Measurements from ENCODE around the gene LGALS4. TPM values are rescaled to one million over a fixed set of nuclear protein-coding genes. Genes with fewer than 3 reads are reported as not detected.
"Not testable (repeated sequence)": the region's sequence is repeated elsewhere in the genome, so short reads cannot be mapped to it uniquely, and the experiment has no call there.

The LGALS4 gene
- total and polyA plus RNA-seq, 2 experiments from 2014 or later, result 0.87 TPM; not detected in 1

GRCh38 chr19:38815059-38816001 lies 2.6 kb upstream of the LGALS4 start:
- no peak overlapping the region for H3K27ac ChIP-seq (ENCODE audit: low read depth)
- peaks cover 1% of the 10 kb centered on the region; the same call in 1 of the 3 replicates for H3K9me3 Mint-ChIP-seq

GRCh38 chr19:38813932-38814331 lies 1.2 kb upstream of the LGALS4 start:
- not testable (repeated sequence) for H3K9me2 ChIP-seq (ENCODE audit: insufficient read depth); H3F3A ChIP-seq (replicated peaks; ENCODE audit: low read depth); H4K20me1 ChIP-seq (replicated peaks; ENCODE audit: insufficient read depth); H3K27me3 ChIP-seq (ENCODE audit: insufficient read depth); H2AFZ ChIP-seq; H3K36me3 ChIP-seq (ENCODE audit: insufficient read depth); H3K27ac ChIP-seq (ENCODE audit: low read depth); H3K79me2 ChIP-seq (replicated peaks; ENCODE audit: insufficient read depth); H3K4me3 Mint-ChIP-seq; H3K9me3 Mint-ChIP-seq; H3K4me3 ChIP-seq; H3K4me1 Mint-ChIP-seq; DNase-seq (ENCODE audit: low spot score); H3K4me1 ChIP-seq (ENCODE audit: insufficient read depth); H3K4me2 ChIP-seq; ATAC-seq; H3K27ac Mint-ChIP-seq
- H3K36me3 Mint-ChIP-seq (ENCODE audit: low read depth), result peaks cover 23% of the 10 kb centered on the region
- peaks cover 11% of the 10 kb centered on the region for H3K27me3 Mint-ChIP-seq (ENCODE audit: insufficient read depth, low read depth, poor library complexity)

More at GRCh38 chr19:38815059-38816001, 2.6 kb upstream of the LGALS4 start:
- H3K9me2 ChIP-seq (ENCODE audit: insufficient read depth), result no peaks in the 10 kb centered on the region
- H4K20me1 ChIP-seq (replicated peaks; ENCODE audit: insufficient read depth), result no peaks in the 10 kb centered on the region; the same call in 1 of the 2 replicates
- no peaks in the 10 kb centered on the region for H3K27me3 ChIP-seq (ENCODE audit: insufficient read depth)
- H3K4me3 Mint-ChIP-seq, result no peak overlapping the region
- H3K4me1 Mint-ChIP-seq, result peaks cover 4% of the 10 kb centered on the region; the same call in 2 of the 3 replicates
- no peak overlapping the region for H2AFZ ChIP-seq
- TF ChIP-seq REST (IDR thresholded peaks at IDR 0.05; ENCODE audit: unreplicated experiment) (no peak), JUNB (IDR thresholded peaks at IDR 0.05; ENCODE audit: unreplicated experiment) (no peak), STAT1 (IDR thresholded peaks at IDR 0.05; ENCODE audit: unreplicated experiment) (no peak), EZH2phosphoT487 (IDR thresholded peaks at IDR 0.05; ENCODE audit: unreplicated experiment) (no peak), CREB1 (CRISPR knock-in tag; IDR thresholded peaks at IDR 0.05; ENCODE audit: low read depth) (no peak), ZNF114 (CRISPR knock-in tag; IDR thresholded peaks at IDR 0.05) (no peak), CTCF (conservative IDR thresholded peaks at IDR 0.05; ENCODE audit: low read depth in 2 of 2) (no peak), POLR2AphosphoS5 (IDR thresholded peaks at IDR 0.05; ENCODE audit: low read depth) (no peak)
- H3K4me1 ChIP-seq (ENCODE audit: insufficient read depth), result peaks cover 6% of the 10 kb centered on the region
- no peak overlapping the region for H3K27ac Mint-ChIP-seq
- no peak overlapping the region for H3K4me2 ChIP-seq
- peaks cover 27% of the 10 kb centered on the region for H3K36me3 Mint-ChIP-seq (ENCODE audit: low read depth)
- H3F3A ChIP-seq (replicated peaks; ENCODE audit: low read depth), result no peaks in the 10 kb centered on the region
- no peak overlapping the region for H3K4me3 ChIP-seq
- DNase-seq (ENCODE audit: low spot score) (peak; percentile 44), ATAC-seq (peak; percentile 79)
- H3K36me3 ChIP-seq (ENCODE audit: insufficient read depth), result no peaks in the 10 kb centered on the region
- no peaks in the 10 kb centered on the region for H3K79me2 ChIP-seq (replicated peaks; ENCODE audit: insufficient read depth)
- peaks cover 9% of the 10 kb centered on the region for H3K27me3 Mint-ChIP-seq (ENCODE audit: insufficient read depth, low read depth, poor library complexity)

All from GM23338 (cell line).